ENCODE results near the gene SLCO3A1. TPM values are rescaled to one million over a fixed set of nuclear protein-coding genes. Genes with fewer than 3 reads are reported as not detected.

Gene SLCO3A1
- total RNA-seq, 3 donors from 2014 or later: 8.5 to 14.1 (median 13.6) TPM

DNA sequence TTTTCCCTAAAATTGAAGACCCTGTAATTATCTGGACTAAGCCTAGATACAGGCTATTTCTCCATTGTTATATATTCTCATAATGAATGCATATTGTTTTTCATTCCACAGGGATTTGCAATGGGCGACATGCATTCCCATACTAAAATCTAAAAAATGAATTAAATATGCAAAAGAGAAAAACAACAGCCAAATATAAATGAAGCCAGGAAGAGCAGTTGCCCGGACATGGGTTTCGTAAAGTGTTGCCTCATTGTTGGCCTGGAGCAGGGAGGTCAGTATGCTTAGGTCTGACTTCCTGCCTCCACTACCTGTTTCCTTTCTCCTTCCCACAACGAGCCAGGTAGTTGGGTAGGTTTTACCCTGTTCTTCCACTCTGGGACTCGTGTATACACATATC is 27.1 kb upstream of the SLCO3A1 start:
- no peaks in the 10 kb centered on the region for H3K9me3 ChIP-seq
- intact Hi-C loops (cut with DNase I; ENCODE audit: low total_unique reads): no loop called here
- TF ChIP-seq, protein P1, sequence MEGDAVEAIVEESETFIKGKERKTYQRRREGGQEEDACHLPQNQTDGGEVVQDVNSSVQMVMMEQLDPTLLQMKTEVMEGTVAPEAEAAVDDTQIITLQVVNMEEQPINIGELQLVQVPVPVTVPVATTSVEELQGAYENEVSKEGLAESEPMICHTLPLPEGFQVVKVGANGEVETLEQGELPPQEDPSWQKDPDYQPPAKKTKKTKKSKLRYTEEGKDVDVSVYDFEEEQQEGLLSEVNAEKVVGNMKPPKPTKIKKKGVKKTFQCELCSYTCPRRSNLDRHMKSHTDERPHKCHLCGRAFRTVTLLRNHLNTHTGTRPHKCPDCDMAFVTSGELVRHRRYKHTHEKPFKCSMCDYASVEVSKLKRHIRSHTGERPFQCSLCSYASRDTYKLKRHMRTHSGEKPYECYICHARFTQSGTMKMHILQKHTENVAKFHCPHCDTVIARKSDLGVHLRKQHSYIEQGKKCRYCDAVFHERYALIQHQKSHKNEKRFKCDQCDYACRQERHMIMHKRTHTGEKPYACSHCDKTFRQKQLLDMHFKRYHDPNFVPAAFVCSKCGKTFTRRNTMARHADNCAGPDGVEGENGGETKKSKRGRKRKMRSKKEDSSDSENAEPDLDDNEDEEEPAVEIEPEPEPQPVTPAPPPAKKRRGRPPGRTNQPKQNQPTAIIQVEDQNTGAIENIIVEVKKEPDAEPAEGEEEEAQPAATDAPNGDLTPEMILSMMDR (IDR thresholded peaks at IDR 0.05): no peak
- TF ChIP-seq POLR2A (IDR thresholded peaks at IDR 0.05): no peak
- no peak for TF ChIP-seq POLR2AphosphoS5 (IDR thresholded peaks at IDR 0.05)
- no peaks in the 10 kb centered on the region for H3K36me3 ChIP-seq
- H3K27me3 ChIP-seq: no peaks in the 10 kb centered on the region
- no peak overlapping the region for H3K4me3 ChIP-seq
- H3K27ac ChIP-seq: no peak overlapping the region
- no peaks in the 10 kb centered on the region for H3K4me1 ChIP-seq
- no peak for DNase-seq (ENCODE audit: low spot score in 2 of 2)

DNA sequence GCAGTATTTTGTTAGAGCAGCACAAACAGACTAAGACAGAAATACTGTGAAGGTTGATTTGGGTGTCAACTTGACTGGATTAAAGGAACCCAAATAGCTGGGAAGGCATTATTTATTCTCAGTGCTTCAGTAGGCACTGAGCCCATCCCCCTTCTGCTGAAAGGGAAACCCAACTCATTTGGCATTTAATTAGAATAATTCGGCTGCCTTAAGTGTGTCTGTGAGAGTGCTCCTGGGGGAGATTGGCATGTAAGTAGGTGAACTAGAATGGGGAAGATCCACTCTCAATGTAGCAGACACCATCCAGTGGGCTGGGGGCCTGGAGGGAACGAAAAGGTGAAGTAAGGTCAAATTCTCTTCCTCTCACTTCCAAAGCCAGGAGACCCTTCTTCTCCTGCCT is 20.5 kb upstream of the SLCO3A1 start:
- H3K27me3 ChIP-seq: no peaks in the 10 kb centered on the region
- DNase-seq (ENCODE audit: low spot score in 2 of 2): no peak
- intact Hi-C loops (cut with DNase I; ENCODE audit: low total_unique reads): no loop called here
- H3K4me1 ChIP-seq: no peaks in the 10 kb centered on the region
- no peaks in the 10 kb centered on the region for H3K36me3 ChIP-seq
- no peak overlapping the region for H3K27ac ChIP-seq
- TF ChIP-seq, protein P1 (IDR thresholded peaks at IDR 0.05): no peak
- TF ChIP-seq POLR2AphosphoS5 (IDR thresholded peaks at IDR 0.05) (no peak), POLR2A (IDR thresholded peaks at IDR 0.05) (no peak)
- H3K4me3 ChIP-seq: no peak overlapping the region
- no peaks in the 10 kb centered on the region for H3K9me3 ChIP-seq

DNA sequence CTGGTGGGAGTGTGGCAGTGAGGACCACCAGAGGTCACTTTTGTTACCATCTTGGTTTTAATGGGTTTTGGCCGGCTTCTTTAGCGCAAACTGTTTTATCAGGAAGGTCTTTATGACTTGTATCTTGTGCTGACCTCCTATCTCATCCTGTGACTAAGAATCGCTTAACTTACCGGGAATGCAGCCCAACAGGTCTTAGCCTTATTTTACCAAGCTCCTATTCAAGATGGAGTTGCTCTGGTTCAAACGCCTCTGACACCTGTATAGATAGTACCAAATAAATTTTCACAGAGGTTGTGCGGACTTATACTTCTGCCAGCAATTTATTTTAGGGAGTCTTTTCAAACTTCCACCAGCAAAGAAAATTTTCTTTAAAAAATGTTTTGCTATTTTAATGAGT is 13.6 kb upstream of the SLCO3A1 start:
- intact Hi-C loops (cut with DNase I; ENCODE audit: low total_unique reads): no loop called here
- no peak overlapping the region for H3K4me3 ChIP-seq
- DNase-seq (ENCODE audit: low spot score in 2 of 2): no peak
- no peaks in the 10 kb centered on the region for H3K4me1 ChIP-seq
- no peaks in the 10 kb centered on the region for H3K9me3 ChIP-seq
- TF ChIP-seq POLR2AphosphoS5 (IDR thresholded peaks at IDR 0.05): no peak
- no peak for TF ChIP-seq POLR2A (IDR thresholded peaks at IDR 0.05)
- no peak overlapping the region for H3K27ac ChIP-seq
- H3K36me3 ChIP-seq: no peaks in the 10 kb centered on the region
- no peaks in the 10 kb centered on the region for H3K27me3 ChIP-seq

DNA sequence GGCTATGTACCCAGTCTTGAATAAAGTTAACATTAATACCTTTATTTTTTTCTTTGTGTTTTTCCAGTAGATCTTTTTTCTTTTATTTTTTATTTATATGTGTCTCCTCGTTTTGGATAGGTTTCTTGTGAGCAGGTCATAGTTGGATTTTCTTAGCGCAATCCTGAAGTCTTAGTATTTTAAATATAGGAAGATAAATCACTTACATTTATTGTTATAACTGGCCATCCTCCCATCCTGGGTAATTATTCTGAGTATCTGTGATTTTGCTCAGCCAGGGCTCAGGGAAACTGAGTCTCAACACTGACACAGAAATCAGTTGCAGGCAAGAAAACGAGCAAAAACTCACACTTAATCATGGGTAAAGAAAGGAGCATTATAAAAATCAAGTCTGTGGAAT is 11.6 kb upstream of the SLCO3A1 start:
- TF ChIP-seq, protein P1 (IDR thresholded peaks at IDR 0.05): no peak
- TF ChIP-seq POLR2A (IDR thresholded peaks at IDR 0.05) (no peak), POLR2AphosphoS5 (IDR thresholded peaks at IDR 0.05) (no peak)
- no peak for DNase-seq (ENCODE audit: low spot score in 2 of 2)
- Histone ChIP-seq H3K27me3 (no peaks in the 10 kb centered on the region), H3K4me1 (no peaks in the 10 kb centered on the region), H3K4me3 (no peak overlapping the region), H3K36me3 (no peaks in the 10 kb centered on the region), H3K9me3 (no peaks in the 10 kb centered on the region), H3K27ac (no peak overlapping the region)
- intact Hi-C loops (cut with DNase I; ENCODE audit: low total_unique reads): no loop called here

DNA sequence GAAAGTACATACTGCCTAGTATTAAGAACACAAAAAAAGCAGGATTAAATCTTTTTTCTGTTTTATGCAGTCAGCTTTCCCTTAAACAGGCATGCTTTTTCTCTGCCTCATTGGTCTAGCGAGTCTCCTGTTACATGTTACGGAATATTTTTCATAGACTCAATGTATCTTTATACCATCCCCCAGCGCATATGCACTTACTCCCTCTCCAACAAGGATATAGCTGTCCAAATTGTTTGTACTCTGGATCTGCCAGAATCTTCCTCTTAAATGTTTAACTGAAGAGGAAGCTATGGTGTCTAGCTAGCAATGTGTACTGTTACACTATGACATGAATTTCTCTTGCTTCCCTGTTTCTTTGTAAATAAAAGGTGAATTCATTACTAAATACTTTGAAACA is 9.2 kb upstream of the SLCO3A1 start:
- no peak for TF ChIP-seq POLR2A (IDR thresholded peaks at IDR 0.05)
- TF ChIP-seq, protein P1 (IDR thresholded peaks at IDR 0.05): no peak
- TF ChIP-seq POLR2AphosphoS5 (IDR thresholded peaks at IDR 0.05): no peak
- intact Hi-C loops (cut with DNase I; ENCODE audit: low total_unique reads): no loop called here

DNA sequence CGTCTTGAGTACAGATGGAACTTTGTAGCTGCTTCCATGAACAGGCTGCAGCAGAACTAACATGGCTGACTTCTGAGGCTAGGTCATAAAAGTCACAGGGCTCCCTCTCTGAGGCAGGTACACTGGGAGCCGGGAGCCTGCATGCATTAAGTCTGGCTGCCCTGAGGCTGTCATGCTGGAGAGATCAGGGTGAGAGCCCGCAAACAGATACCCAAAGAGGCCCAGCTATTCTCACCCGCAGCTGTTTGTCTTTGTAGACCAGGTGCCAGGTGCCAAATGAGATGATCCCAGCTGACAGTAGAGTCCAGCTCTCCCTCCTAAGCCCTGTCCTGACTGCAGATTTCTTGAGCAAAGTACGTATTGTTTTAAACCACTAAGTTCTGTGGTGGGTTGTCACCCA is 8.6 kb upstream of the SLCO3A1 start:
- no peak for DNase-seq (ENCODE audit: low spot score in 2 of 2)
- Histone ChIP-seq H3K9me3 (no peaks in the 10 kb centered on the region), H3K4me1 (no peaks in the 10 kb centered on the region), H3K27ac (no peak overlapping the region), H3K4me3 (no peak overlapping the region), H3K27me3 (no peaks in the 10 kb centered on the region), H3K36me3 (no peaks in the 10 kb centered on the region)
- TF ChIP-seq, protein P1 (IDR thresholded peaks at IDR 0.05): no peak
- TF ChIP-seq POLR2A (IDR thresholded peaks at IDR 0.05) (no peak), POLR2AphosphoS5 (IDR thresholded peaks at IDR 0.05) (no peak)
- intact Hi-C loops (cut with DNase I; ENCODE audit: low total_unique reads): no loop called here

More for the DNA sequence above, 9.2 kb upstream of the SLCO3A1 start:
- DNase-seq (ENCODE audit: low spot score in 2 of 2): no peak
- Histone ChIP-seq H3K36me3 (no peaks in the 10 kb centered on the region), H3K9me3 (no peaks in the 10 kb centered on the region), H3K4me3 (no peak overlapping the region), H3K27me3 (no peaks in the 10 kb centered on the region), H3K4me1 (no peaks in the 10 kb centered on the region), H3K27ac (no peak overlapping the region)
